Spleen (tissue), 11 donors: ENCODE measurements around the gene ITPR1. TPM values are rescaled to one million over a fixed set of nuclear protein-coding genes. Genes with fewer than 3 reads are reported as not detected.

ENCODE experiments used
- DNase-seq: peaks from one replicate; pipeline ENCODE4 v3.0.0-alpha.2; 2020
- H3K27ac ChIP-seq, 8 donors: fragments of 200-600 bp; sonication (generic) in 7 of 8; 1 replicate in 4 of 8; 2 replicates in 4 of 8; pipeline versions ENCODE4 v1.5.0 to v1.8.0; 2016 to 2021; ENCODE audit warnings: inconsistent platforms in 4 of 8, mild to moderate bottlenecking in 4 of 8, moderate library complexity in 1 of 8
- H3K27me3 ChIP-seq, 7 donors: fragments of 200-600 bp; sonication (generic) in 6 of 7; replicated peaks in 1 of 7; 1 replicate in 4 of 7; 2 replicates in 3 of 7; pipeline versions ENCODE4 v1.5.0 to v1.8.0; 2016 to 2021; ENCODE audit warnings: inconsistent platforms in 3 of 7, mild to moderate bottlenecking in 1 of 7
- H3K36me3 ChIP-seq, 6 donors: fragments of 200-600 bp; sonication (generic) in 5 of 6; 1 replicate in 4 of 6; 2 replicates in 2 of 6; pipeline versions ENCODE4 v1.5.0 to v1.8.0; 2016 to 2021; ENCODE audit warnings: inconsistent platforms in 2 of 6
- H3K4me1 ChIP-seq, 6 donors: fragments of 200-600 bp; sonication (generic) in 5 of 6; 1 replicate in 3 of 6; 2 replicates in 3 of 6; pipeline versions ENCODE4 v1.5.0 to v1.8.0; 2016 to 2021; ENCODE audit warnings: inconsistent platforms in 3 of 6
- H3K4me3 ChIP-seq, 8 donors: fragments of 200-600 bp; sonication (generic) in 7 of 8; 1 replicate in 4 of 8; 2 replicates in 4 of 8; pipeline versions ENCODE4 v1.5.0 to v1.8.0; 2016 to 2021; ENCODE audit warnings: inconsistent platforms in 4 of 8, mild to moderate bottlenecking in 4 of 8, moderate library complexity in 2 of 8
- H3K9me3 ChIP-seq, 8 donors: fragments of 200-600 bp; sonication (generic) in 7 of 8; 1 replicate in 4 of 8; 2 replicates in 4 of 8; pipeline versions ENCODE4 v1.5.0 to v1.8.0; 2016 to 2021; ENCODE audit warnings: inconsistent platforms in 4 of 8
- POLR2A ChIP-seq, 3 donors: fragments of 450-650 bp; IDR thresholded peaks; one replicate each; pipeline ENCODE4 v1.5.1; 2017; ENCODE audit warnings: antibody characterized with exemption in 3 of 3, mild to moderate bottlenecking in 1 of 3
- POLR2AphosphoS5 ChIP-seq, 3 donors: sonication (generic); formaldehyde crosslinking; IDR thresholded peaks; one replicate each; pipeline ENCODE4 v1.5.1; 2017; ENCODE audit warnings: antibody characterized with exemption in 3 of 3
- WGBS, 5 donors: extraction: QIAGEN DNeasy Blood & Tissue Kit in 3 of 5; methylation state at CpG; one replicate each; pipeline versions ENCODE4 v1.1.5 to v1.1.7; 2013 to 2018; 5-methylcytosine and 5-hydroxymethylcytosine counted together
- intact Hi-C: fragments of 100-400 bp; cut with DNase I; formaldehyde crosslinking; loops from one replicate; pipeline ENCODE4 v1.15.0; 2023; ENCODE audit warnings: low total_unique reads
- polyA plus RNA-seq, 3 donors: library from polyadenylated mRNA; stranded (reverse); fragments of 200-250 nt; gene quantifications; one replicate each; pipeline ENCODE4 v1.2.1, GENCODE V29; 2013
- total RNA-seq, 7 donors: library from RNA; depleted of rRNA in 3 of 7; stranded (reverse); fragments of >200 nt in 3 of 7; fragmentation: NEBNext Ultra II Directional in 4 of 7; extraction: Animal tissue kit (Norgen Biotek cat#: 25700) in 4 of 7; gene quantifications; one replicate each; pipeline versions ENCODE4 v1.1.0 to v1.2.1, GENCODE V29; 2016 to 2021
- TF ChIP-seq, protein P1 (sequence below), 11 experiments: fragments of 200-600 bp in 7 of 11; fragments of 450-650 bp in 4 of 11; sonication (generic) in 4 of 11; IDR thresholded peaks in 8 of 11; conservative IDR thresholded peaks in 3 of 11; 1 replicate in 7 of 11; 2 replicates in 4 of 11; pipeline versions ENCODE4 v1.4.0 to v1.8.0; 2016 to 2021; ENCODE audit warnings: antibody characterized with exemption in 11 of 11, inconsistent platforms in 4 of 11, mild to moderate bottlenecking in 1 of 11
- donor health status: healthy with polysubstance abuse.
- donor health status: DM: no; HTN: no; CAD: no; lungs with moderate emphysema.
- donor health status: DM: no; HTN: no; CAD: no.
- donor health status: Bipolar disorder and iron deficiency.
- donor health status: healthy.
- donor health status: DM: no; HTN: no; CAD: no.
- donor health status: DM: yes; HTN: yes; CAD: no.

Gene ITPR1
- total and polyA plus RNA-seq, 10 donors, result 17.5 to 194 (median 129) TPM

DNA sequence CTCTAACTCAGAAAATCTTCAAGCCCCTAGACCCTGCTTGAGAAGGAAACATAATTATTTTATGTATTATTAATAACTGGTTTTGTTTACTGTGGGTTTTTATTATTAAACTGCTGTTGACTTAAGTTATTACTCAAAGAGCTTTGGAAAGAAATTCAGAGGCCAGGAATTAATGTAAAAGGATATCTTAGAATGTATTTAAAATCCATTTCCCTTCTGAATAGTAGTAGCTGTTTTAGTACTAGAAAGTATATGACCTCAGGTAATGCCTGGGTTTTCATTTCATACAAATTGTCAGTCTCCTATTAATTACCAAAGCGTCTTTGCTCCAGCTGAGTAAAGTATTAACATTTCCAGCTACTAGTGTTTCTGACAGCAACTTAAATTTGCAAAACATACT is 223.1 kb downstream of the ITPR1 start:
- DNase-seq, result no peak
- intact Hi-C loops, result loop anchor here (10.0 kb wide), 3 partner anchors 99 to 309 kb away; no protein-coding TSS in a partner anchor
- TF ChIP-seq POLR2A (IDR thresholded peaks at IDR 0.05) (no peak), POLR2AphosphoS5 (IDR thresholded peaks at IDR 0.05) (no peak)
- TF ChIP-seq, protein P1, sequence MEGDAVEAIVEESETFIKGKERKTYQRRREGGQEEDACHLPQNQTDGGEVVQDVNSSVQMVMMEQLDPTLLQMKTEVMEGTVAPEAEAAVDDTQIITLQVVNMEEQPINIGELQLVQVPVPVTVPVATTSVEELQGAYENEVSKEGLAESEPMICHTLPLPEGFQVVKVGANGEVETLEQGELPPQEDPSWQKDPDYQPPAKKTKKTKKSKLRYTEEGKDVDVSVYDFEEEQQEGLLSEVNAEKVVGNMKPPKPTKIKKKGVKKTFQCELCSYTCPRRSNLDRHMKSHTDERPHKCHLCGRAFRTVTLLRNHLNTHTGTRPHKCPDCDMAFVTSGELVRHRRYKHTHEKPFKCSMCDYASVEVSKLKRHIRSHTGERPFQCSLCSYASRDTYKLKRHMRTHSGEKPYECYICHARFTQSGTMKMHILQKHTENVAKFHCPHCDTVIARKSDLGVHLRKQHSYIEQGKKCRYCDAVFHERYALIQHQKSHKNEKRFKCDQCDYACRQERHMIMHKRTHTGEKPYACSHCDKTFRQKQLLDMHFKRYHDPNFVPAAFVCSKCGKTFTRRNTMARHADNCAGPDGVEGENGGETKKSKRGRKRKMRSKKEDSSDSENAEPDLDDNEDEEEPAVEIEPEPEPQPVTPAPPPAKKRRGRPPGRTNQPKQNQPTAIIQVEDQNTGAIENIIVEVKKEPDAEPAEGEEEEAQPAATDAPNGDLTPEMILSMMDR (IDR thresholded peaks at IDR 0.05 in 8 of 11, conservative IDR thresholded peaks at IDR 0.05 in 3 of 11), result no peak
- H3K27ac ChIP-seq, result peak overlapping the region in 1 of 8 donors; percentile 13
- H3K4me3 ChIP-seq, result no peak overlapping the region
- no peaks in the 10 kb centered on the region for H3K9me3 ChIP-seq
- H3K4me1 ChIP-seq, result peaks cover 0 to 42% (median 10%) of the 10 kb centered on the region in 6 donors
- H3K27me3 ChIP-seq, result no peaks in the 10 kb centered on the region
- WGBS, 5 donors, result 88 to 95% (median 88%) methylated on average over 1 of the region's 1 CpG
- peaks cover 0 to 95% (median 29%) of the 10 kb centered on the region in 6 donors for H3K36me3 ChIP-seq

DNA sequence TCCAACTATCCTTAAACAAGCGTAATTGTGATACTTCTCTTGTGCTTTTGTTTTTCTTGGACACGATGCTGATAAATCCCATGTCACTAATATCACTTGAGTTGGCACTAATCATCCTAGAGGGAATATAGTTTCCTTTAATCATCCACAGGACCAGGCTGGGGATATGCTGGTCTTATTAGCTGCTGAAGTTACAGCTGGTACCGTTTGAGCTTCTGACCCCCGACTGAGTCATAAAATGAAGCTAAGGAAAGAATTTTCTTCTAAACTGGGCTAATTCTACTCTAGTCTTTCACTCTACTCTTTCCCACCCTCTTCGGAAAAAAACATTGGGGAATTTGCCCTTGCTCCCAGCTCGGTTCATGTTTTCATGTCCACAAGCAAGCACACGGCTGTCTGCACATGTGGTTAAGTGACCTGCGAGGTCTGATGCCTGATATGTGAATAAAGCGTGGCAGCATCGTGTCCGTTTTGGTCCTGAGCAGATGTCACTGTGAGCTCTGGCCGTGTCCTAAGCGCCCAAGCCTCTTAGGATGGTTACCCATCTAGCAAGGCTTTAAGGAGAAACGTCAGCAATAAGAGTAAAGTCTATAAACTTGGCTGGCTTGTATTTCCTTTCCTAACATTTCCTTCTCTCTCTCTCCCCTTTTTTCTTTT is 223.7 kb downstream of the ITPR1 start:
- H3K27me3 ChIP-seq, result no peaks in the 10 kb centered on the region
- peaks cover 0 to 95% (median 28%) of the 10 kb centered on the region in 6 donors for H3K36me3 ChIP-seq
- TF ChIP-seq POLR2AphosphoS5 (IDR thresholded peaks at IDR 0.05) (no peak), POLR2A (IDR thresholded peaks at IDR 0.05) (no peak)
- TF ChIP-seq, protein P1 (IDR thresholded peaks at IDR 0.05 in 8 of 11, conservative IDR thresholded peaks at IDR 0.05 in 3 of 11), result no peak
- H3K4me1 ChIP-seq, result peaks cover 3 to 42% (median 11%) of the 10 kb centered on the region in 6 donors
- no peak for DNase-seq
- H3K27ac ChIP-seq, result peak overlapping the region in 5 of 8 donors; percentile 6 to 36 (median 17)
- H3K9me3 ChIP-seq, result no peaks in the 10 kb centered on the region
- no peak overlapping the region for H3K4me3 ChIP-seq
- WGBS, 5 donors, result 78 to 92% (median 88%) methylated on average over 14 of the region's 14 CpGs
- intact Hi-C loops, result loop anchor here (10.0 kb wide), 3 partner anchors 98 to 308 kb away; no protein-coding TSS in a partner anchor

DNA sequence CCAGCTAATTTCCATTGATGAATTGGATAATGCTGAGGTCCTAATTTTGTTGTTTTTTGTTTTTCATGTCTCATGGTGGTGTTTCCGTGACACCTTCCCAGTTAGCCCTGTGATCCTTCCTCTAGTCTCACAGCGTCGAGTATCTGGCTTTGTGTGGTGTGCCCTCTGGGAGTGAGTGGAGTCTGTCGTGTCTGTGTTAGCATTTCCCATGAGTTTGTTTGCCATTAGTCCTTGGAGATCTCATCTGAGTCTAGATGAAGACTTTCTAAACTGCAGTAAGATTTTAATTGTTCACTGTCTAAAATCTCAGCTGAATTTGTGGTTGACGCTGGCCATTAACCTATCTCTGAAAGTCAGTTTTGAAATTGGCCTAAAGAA is 224.2 kb downstream of the ITPR1 start:
- 83 to 95% (median 91%) methylated on average over 5 of the region's 5 CpGs for WGBS, 5 donors
- Histone ChIP-seq H3K4me1 (peaks cover 0 to 42% (median 17%) of the 10 kb centered on the region in 6 donors), H3K27me3 (no peaks in the 10 kb centered on the region), H3K4me3 (no peak overlapping the region), H3K9me3 (no peaks in the 10 kb centered on the region), H3K36me3 (peaks cover 0 to 95% (median 26%) of the 10 kb centered on the region in 6 donors), H3K27ac (peak overlapping the region in 3 of 8 donors; percentile 6 to 36 (median 13))
- DNase-seq, result no peak
- intact Hi-C loops, result loop anchor here (10.0 kb wide), 3 partner anchors 97 to 307 kb away; no protein-coding TSS in a partner anchor
- no peak for TF ChIP-seq POLR2A (IDR thresholded peaks at IDR 0.05)
- no peak for TF ChIP-seq POLR2AphosphoS5 (IDR thresholded peaks at IDR 0.05)

DNA sequence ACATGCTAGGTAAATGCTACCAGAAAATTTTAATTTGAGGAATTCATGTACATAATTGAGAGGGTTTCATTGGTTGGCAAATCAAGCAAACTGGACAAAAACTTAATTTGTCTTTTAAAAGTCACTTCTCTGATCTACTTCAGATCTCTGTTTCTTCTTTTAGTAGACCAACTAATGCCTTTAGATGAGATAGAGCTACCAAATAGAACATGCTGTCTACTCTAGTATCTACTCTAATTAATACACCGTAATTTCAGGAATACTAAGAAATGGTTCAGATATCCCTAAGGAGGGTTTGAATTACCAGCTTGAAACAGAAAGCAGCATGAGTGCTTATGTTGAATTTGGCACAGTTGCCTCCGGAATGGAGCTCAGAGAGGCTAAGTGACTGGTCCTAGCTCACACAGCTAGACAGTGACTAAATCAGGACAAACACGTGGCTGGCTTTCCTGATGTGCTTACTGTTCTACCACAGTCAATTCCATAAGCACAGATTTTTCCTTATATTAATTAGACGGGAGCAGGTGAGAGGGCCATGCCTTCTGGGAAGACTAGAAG is 225.1 kb downstream of the ITPR1 start:
- TF ChIP-seq POLR2AphosphoS5 (IDR thresholded peaks at IDR 0.05) (no peak), POLR2A (IDR thresholded peaks at IDR 0.05) (no peak)
- TF ChIP-seq, protein P1 (IDR thresholded peaks at IDR 0.05 in 8 of 11, conservative IDR thresholded peaks at IDR 0.05 in 3 of 11), result no peak
- Histone ChIP-seq H3K27me3 (no peaks in the 10 kb centered on the region), H3K9me3 (no peaks in the 10 kb centered on the region), H3K27ac (peak overlapping the region in 5 of 8 donors; percentile 1 to 15 (median 9)), H3K4me1 (peaks cover 0 to 51% (median 22%) of the 10 kb centered on the region in 6 donors), H3K4me3 (no peak overlapping the region), H3K36me3 (peaks cover 0 to 94% (median 19%) of the 10 kb centered on the region in 6 donors)
- intact Hi-C loops, result loop anchor here (10.0 kb wide), 3 partner anchors 97 to 307 kb away; no protein-coding TSS in a partner anchor
- 81 to 90% (median 84%) methylated on average over 4 of the region's 4 CpGs for WGBS, 5 donors
- DNase-seq, result no peak
